GM21528 (cell line): ENCODE measurements around the gene NSG2.
"Not testable (repeated sequence)": the region's sequence is repeated elsewhere in the genome, so short reads cannot be mapped to it uniquely, and the experiment has no call there.

Experiments used
- ATAC-seq: cut with Tn5 transposase; IDR thresholded peaks from one replicate; pipeline ENCODE4 v1.9.1; 2021; ENCODE audit warnings: mild to moderate bottlenecking, moderate library complexity; ENCODE audit not compliant: unreplicated experiment, low FRiP score

NSG2 gene

DNA sequence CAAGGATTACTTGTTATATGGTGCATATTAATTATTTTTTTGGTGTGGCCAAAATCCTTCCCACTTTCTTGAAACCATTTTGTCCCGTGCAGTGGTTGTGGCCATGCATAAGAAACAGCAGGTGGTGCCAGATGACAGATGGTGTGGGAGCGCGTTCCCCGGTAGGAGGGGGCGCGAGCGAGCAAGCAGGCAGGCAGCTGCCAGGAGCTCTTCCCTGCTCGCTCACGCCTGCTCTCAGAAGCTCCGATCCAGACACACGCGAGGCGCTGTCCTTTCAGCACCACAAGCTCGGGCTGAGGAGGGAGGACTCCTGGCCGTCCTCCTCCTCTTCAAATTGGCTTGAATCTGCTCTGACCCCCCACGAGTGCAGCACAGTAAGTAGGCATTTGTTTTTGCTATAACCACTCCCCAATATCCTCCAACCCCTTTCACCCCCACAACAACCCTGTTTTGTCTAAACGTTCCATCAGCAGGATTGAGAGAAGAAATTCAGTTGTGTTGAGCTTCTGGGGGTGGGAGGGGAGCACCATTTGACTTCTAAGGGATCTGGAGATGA lies at the start of gene NSG2:
TSS of gene NSG2 (plus strand) at position 237 of the 556 bp plus-strand sequence. CDS start 1,050 bp downstream, outside the sequence.
- ATAC-seq: peak; percentile 93

GRCh38 chr5:173997331-173997730 lies 48.2 kb upstream of the NSG2 start:
- ATAC-seq: no peak

DNA sequence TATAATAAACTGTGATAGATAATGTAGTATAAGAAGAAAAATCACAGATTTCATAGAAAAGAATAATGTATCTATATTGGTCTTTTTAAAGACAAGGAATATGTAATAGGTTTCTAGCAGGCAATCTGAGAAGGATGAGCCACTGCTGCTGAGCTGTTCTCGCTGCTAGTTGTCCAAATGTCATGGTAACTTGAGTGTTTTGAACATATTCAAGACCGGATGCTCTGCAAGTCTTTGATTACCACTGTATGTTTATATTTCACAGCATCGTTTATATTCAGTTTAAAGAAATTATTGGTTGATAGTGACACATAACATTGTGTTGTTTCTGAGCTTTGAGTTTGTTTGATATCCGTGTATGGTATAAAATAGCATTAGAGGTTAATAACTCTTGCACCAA lies 47.0 kb upstream of the NSG2 start:
- ATAC-seq: no peak

GRCh38 chr5:174000076-174000475 lies 45.4 kb upstream of the NSG2 start:
- no peak for ATAC-seq

DNA sequence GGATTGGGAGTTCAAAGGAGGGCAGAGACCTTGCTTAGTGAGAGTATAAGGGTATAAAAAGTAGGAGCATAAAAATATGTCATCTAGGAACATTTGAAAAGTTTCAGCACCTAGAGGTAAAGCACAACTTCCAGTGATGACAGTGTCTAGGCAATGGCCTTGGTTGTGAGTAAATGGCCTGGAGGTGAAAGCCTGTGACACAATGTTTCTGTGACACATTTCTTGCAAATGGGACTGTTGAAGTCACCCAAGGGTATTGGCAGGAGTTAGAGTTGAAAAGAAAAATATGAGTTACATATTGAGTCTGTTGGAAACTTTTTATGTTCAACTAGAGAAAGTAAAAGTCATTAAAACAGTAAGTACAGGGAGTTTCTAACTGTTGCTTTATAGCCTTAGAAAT lies 41.7 kb upstream of the NSG2 start:
- ATAC-seq: no peak

- no peak for ATAC-seq
Measured at GRCh38 chr5:174008922-174009321, 36.6 kb upstream of the NSG2 start.

DNA sequence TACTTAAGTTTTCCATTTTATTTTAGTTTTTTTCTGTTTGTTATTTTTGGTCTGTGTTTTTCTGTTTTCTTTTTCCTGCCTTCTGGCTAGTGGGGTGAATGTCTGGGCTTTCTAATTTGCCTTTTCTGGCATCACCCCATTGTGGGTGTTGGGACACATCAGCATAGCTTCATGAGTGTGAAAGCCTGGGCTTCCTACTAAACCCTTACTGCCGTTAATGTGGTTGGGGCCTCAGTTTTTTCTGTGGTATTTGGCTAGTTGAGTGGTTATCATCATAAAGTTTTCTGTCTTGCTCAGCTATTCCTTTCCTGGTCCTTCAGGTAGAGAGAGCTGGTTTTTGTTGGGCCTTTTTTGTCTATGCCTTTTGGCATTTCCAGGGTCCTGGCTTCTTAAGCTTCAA lies 35.1 kb upstream of the NSG2 start:
- ATAC-seq: no peak

GRCh38 chr5:174011441-174011840 lies 34.1 kb upstream of the NSG2 start:
- no peak for ATAC-seq

GRCh38 chr5:174020069-174020927 lies 25.2 kb upstream of the NSG2 start:
- not testable (repeated sequence) for ATAC-seq

GRCh38 chr5:174020928-174021304 lies 24.6 kb upstream of the NSG2 start:
- no peak for ATAC-seq

DNA sequence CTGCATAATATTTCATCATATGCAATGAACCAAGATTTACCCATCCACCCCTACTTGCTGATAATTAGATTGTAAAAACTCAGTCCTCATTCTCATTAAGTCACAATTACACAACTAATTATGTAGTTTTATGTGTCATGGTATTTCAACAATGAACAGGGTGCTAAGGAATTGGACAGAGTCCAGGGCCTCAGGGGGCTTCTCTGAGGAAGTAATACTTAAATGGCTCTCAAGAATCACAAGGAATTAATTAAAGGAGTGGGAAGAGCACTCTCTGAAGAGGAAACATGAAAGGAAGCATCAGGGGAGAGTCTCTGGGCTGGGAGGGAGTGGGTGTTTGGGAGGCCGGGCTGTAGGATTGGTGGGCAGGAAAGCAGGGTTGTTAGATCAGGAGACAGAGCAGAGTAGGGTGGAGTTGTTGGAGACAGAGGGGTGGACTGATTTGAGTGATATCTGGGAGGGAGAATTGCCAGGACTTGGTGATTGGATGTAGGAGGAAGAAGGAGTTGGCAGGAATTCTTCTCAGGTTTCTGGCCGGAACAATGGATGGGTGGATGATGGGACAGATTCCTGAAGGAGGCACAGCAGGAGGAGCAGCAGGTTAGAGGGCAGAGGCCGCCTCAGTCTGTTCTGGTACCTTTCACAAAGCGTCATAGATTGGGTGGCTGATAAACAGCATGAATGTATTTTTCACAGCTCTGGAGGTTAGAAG lies 23.0 kb upstream of the NSG2 start:
- no peak for ATAC-seq

DNA sequence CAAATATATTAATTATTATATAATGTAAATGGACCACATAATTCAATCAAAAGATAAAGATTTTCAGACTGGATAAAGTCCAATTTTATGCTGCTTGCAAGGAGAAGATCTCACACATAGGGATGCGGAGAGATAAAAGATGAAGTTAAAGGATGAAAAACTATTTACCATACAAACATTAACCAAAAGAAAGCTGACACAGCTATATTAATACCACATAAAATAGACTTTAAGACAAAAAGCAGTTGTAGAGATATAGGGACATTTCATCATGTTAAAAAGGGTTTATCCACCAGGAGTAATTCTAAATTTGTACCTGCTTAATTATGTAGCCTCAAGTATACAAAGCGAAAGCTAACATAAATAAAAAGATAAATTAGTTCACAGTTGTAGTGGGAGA lies 15.2 kb upstream of the NSG2 start:
- no peak for ATAC-seq

DNA sequence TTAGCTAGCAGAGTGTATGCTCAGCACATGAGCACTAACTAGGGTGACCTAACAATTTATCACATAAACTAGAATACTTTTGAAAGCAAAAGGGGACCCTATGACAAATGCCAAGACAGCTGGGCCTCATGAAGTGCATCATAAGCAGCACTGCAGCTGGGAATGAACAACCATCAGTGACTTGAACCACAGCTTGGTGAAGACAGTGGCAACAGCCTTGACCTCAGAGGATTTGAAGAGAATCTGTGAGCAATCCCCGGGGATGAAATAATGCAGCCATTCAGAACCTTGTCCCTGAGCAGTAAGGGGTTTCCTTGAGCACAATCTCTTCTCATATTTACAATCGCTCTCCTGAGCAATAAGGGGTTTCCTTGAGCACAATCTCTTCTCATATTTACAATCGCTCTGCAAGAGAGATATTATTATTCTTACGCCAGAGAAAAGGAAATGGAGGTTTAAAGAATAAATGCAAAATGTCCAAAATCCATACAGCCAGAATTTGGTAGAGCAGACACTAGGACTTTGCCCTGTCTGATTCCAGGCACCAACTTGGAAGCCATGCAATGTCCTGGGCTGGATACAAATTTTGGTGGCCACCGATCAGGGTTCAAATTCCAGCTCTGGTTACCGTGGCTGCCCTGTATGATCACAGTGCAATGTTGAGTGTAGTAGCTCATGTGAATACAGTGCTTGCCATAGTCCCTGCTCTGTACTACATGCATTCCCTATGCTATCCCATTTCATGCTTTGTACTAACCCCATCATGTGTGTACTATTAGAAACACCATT lies 846 bp upstream of the NSG2 start:
- ATAC-seq: no peak

- no peak for ATAC-seq
Measured at GRCh38 chr5:174046558-174046957, 1.1 kb downstream of the NSG2 start.

DNA sequence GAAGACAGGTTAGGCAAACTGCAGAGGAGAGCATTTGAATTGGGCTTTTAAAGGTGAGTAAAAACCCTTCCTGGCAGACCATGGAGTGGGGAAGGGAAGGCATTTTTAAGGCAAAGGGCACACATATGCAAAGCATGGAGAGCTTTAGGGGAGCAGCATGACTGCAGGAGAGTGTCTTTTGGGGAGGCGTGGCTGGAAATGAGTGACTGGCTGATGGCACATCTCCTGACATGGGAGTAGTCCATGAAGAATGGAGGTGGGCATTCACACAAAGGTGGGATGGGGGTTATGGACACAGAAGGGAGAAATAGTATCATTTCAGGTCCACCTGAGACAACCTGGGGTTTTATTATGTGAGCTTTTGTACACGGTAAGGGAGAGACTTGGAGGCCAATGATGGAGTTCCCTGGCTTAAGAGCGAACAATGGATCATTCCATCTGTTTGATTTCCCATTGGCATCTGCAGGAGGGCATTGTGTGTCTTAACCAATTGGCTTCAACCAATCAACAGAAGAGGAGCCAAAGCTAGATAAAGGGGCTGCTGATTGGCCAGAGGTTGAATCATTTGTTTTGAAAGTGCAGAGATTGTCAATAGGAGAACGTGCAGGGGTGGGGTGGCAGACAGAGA lies 2.1 kb downstream of the NSG2 start:
- ATAC-seq: no peak

DNA sequence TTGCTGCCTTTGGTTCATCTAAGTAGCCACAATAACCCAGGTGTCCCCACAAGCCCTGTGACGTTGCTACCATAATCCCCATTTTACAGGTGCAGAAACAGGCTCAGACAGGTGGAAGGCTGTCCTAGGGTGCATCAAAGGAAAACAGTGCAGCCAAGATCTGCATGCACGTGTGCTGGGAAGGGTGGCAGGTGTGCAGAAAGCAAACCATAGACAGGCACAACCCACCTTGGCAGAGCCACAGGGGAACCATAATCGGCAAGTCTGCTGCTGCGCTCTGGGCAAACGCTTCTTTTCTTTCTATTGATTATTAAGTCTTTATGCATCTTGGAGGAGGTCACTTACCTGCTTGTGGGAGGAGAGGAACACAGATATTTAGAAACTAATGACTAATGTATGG lies 7.1 kb downstream of the NSG2 start:
- ATAC-seq: no peak

- ATAC-seq: no peak
Measured at GRCh38 chr5:174053905-174054304, 8.4 kb downstream of the NSG2 start.

DNA sequence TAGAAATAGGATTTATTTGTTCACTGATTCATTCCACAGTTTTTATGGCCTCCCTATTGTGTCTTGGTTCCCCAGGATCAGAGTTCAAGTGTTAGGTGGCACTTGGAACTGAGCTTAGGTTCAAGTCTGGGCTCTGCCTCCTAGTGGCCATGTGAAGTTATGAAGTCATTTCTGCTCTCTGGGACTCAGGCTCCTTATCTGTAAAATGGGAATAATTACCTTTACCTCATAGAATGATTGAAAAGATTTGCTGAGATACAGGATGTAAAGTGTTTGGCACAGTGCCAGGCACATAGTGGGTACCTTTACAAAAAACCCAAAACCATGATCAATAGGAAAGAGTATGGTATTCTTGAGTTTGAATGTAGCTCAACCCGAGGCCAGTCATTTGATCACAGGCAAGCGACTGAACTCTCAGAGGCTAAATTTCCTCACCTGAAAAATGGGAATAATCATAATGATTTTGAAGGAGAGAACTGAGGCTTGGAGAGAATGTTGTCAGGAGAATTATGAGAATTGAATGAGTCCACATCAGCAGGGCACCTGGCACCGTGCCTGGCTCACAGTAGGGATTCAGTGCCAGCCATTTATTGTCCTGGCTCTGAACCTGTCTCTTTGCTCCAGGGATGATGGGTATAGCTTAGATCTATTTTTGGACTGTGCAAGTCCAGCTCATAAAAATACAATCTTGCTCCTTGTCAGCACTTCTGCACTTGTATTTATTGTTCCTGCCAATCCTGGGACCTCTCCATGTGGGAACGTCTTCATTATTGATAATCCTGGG lies 10.8 kb downstream of the NSG2 start:
- ATAC-seq: no peak

DNA sequence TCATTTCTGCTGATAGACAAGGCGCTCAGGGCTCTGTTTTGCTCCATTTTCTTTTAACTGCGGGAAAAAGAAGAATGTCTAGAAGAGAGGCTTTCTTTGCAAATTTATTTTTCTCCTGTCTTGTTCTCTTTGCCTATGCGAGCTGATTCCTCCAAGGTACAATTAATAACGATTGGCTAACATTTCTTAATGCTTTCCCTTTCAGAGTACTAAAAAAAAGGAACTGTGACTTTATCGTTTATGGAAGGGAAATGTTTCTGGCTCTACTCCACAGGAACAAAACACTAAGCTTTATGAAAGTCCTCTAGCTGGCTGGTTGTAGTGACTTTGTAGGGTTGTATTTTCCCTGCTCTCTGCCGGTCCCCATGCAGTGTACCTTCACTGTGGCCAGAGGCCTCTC lies 11.7 kb downstream of the NSG2 start:
- no peak for ATAC-seq
